GM12865 (cell line): ENCODE results near the gene RNF220.

Experiments used
- DNase-seq: peaks from one replicate; pipeline ENCODE4 v3.0.0; 2010; ENCODE audit warnings: low read depth
- H3K4me3 ChIP-seq: 2 replicates; pipeline ENCODE4 v1.5.1; 2011; ENCODE audit warnings: mild to moderate bottlenecking, low read depth, low read length, control low read depth
- CTCF ChIP-seq: IDR thresholded peaks from 2 replicates; pipeline ENCODE4 v1.5.1; 2011; ENCODE audit warnings: low read length, control low read depth, low read depth, inconsistent platforms; ENCODE audit not compliant: insufficient read depth; ENCODE audit errors: missing control alignments

RNF220 gene

DNA sequence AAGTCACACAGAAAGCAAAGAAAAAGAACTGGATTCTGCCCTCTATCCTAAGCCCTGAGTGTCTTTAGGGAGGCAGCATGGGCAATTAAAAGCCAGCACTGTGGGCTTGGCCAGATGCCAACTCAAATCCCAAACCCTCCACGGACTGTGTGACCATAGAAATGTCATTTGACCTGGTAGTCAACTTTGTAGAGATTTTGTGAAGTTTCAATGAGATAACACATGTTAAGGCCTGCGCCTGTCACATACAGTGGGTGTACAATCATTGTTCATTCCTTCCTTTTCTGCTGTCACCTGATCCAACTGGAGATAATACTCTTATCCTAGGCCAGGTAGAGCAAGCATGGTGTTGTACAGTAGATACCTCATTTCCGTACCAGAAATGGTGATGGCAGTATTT lies 215.0 kb downstream of the RNF220 start:
- no peak for DNase-seq
- TF ChIP-seq CTCF, result no peak

GRCh38 chr1:44621841-44622286 lies 216.8 kb downstream of the RNF220 start:
- H3K4me3 ChIP-seq, result no peak overlapping the region
- DNase-seq, result no peak
- no peak for TF ChIP-seq CTCF

More for the DNA sequence above, 215.0 kb downstream of the RNF220 start:
- H3K4me3 ChIP-seq, result no peak overlapping the region

DNA sequence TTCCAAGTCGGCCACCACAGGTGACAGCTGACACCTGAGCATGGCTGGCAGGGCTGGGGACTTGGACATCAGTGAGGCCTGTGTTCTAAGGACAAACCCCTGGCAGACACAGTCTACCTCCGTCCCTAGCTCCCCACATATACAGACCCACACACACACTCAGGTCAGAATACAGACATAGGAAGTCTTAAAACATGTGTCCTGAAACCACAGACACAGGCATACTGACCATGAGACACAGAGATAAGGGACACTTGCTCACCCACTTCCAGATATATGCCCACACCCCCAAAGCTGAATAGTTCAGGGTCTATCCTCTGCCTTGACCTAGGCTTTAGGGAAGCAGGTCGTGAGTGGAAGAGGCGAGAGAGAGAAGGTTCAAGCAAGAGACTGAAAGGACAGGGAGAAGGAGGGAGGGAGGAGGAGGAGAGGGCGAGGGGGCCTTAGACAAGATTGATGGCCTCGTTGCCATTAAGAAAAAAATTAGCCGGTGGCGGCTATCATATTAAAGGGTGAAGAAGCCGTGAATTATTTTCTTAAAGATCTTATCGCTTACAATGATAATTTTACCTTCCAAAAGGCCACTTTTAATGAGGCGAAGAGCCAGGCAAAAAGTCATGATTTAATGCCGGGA lies 219.3 kb downstream of the RNF220 start:
- no peak overlapping the region for H3K4me3 ChIP-seq
- TF ChIP-seq CTCF, result no peak
- DNase-seq, result no peak

DNA sequence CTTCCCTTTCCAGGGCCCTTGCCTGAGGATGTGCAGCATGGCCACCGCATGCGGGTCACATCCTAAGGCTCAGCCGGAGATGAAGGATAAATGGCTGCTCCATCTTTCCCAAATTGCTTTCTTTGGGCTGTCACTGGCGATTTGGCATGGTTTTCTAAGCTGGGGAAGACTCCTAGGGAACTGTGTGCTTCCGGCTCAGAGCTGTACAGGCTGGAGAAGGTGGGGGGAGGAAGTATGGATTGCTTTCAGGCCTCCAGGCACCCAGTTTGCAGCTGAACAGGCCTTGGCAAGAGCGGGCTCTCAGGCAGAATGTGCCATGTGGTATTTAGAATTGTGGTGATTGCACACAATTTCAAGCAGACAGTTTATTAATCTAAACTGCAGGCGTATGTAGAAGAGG lies 220.3 kb downstream of the RNF220 start:
- no peak overlapping the region for H3K4me3 ChIP-seq
- TF ChIP-seq CTCF, result no peak
- DNase-seq, result no peak

DNA sequence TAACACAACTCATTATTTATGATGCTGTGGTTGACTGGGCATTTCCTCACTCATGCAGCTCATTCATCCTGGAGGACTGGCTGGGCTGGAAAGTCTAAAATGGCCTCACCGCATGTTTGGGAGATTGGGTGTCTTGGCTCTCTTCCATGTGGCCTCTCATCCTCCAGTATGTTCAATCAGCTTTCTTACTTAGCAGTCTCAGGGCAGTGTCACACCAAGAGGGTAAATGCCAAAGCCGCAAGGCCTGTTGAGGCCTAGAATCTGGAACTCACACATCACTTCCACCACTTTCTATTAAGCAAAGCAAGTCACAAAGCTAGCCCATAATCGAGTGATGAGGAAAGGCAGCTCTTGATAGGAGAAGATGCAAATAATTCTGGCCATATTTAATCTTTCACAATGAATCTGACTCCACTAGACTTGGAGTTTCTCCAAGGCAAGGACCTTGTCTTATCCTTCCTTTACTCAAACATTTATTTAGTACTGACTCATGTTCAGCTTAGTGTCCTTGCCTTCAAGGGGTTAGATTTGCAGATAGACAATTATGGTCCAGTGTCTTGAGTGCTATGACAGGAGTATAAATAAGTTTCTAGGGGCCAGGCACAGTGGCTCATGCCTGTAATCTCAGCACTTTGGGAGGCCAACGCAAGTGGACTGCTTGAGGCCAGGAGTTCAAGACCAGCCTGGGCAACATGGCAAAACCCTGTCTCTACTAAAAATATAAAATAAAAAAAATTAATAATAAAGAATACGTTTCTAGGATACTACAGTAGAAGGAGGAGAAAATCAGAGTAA lies 224.1 kb downstream of the RNF220 start:
- no peak for TF ChIP-seq CTCF
- H3K4me3 ChIP-seq, result no peak overlapping the region
- no peak for DNase-seq

GRCh38 chr1:44630116-44630515 lies 225.1 kb downstream of the RNF220 start:
- no peak overlapping the region for H3K4me3 ChIP-seq
- no peak for DNase-seq
- no peak for TF ChIP-seq CTCF
